Hepatocyte (in vitro differentiated cells): ENCODE data around the gene EXOC3. TPM values are rescaled to one million over a fixed set of nuclear protein-coding genes. Genes with fewer than 3 reads are reported as not detected.

ENCODE experiments used
- DNase-seq: peaks from one replicate; pipeline ENCODE4 v3.0.0-alpha.2; 2016; ENCODE audit warnings: low spot score
- H2AFZ ChIP-seq: fragments of 200-600 bp; sonication (generic); 2 replicates; pipeline ENCODE4 v1.6.0; 2016; ENCODE audit warnings: antibody characterized with exemption, mild to moderate bottlenecking
- H3K27ac ChIP-seq: fragments of 200-600 bp; sonication (generic); 2 replicates; pipeline ENCODE4 v1.5.1; 2016; ENCODE audit warnings: mild to moderate bottlenecking
- H3K27me3 ChIP-seq: fragments of 200-600 bp; sonication (generic); 2 replicates; pipeline ENCODE4 v1.6.1; 2016
- H3K36me3 ChIP-seq: fragments of 200-600 bp; sonication (generic); replicated peaks from 2 replicates; pipeline ENCODE4 v1.5.1; 2016; ENCODE audit warnings: low read depth; ENCODE audit not compliant: insufficient read depth
- H3K4me1 ChIP-seq: fragments of 200-600 bp; sonication (generic); 2 replicates; pipeline ENCODE4 v1.5.1; 2016; ENCODE audit warnings: mild to moderate bottlenecking, moderate library complexity; ENCODE audit not compliant: insufficient read depth
- H3K4me2 ChIP-seq: fragments of 200-600 bp; sonication (generic); 2 replicates; pipeline ENCODE4 v1.6.0; 2016
- H3K4me3 ChIP-seq: fragments of 200-600 bp; sonication (generic); 2 replicates; pipeline ENCODE4 v1.5.1; 2016; ENCODE audit warnings: mild to moderate bottlenecking
- H3K79me2 ChIP-seq: fragments of 200-600 bp; sonication (generic); 2 replicates; pipeline ENCODE4 v1.6.0; 2017; ENCODE audit warnings: mild to moderate bottlenecking
- H3K9me2 ChIP-seq: fragments of 200-600 bp; sonication (generic); replicated peaks from 2 replicates; pipeline ENCODE4 v1.6.0; 2017; ENCODE audit warnings: mild to moderate bottlenecking; ENCODE audit not compliant: insufficient read depth
- H3K9me3 ChIP-seq: fragments of 200-600 bp; sonication (generic); 2 replicates; pipeline ENCODE4 v1.5.1; 2016; ENCODE audit warnings: low read depth, mild to moderate bottlenecking
- H4K20me1 ChIP-seq: fragments of 200-600 bp; sonication (generic); 2 replicates; pipeline ENCODE4 v1.6.0; 2016; ENCODE audit warnings: mild to moderate bottlenecking; ENCODE audit not compliant: insufficient read depth, poor library complexity, severe bottlenecking
- EZH2 ChIP-seq: fragments of 200-600 bp; sonication (generic); IDR thresholded peaks from 2 replicates; pipeline ENCODE4 v1.6.1; 2016; ENCODE audit warnings: antibody characterized with exemption, mild to moderate bottlenecking, borderline replicate concordance
- EZH2phosphoT487 ChIP-seq: fragments of 200-600 bp; sonication (generic); IDR thresholded peaks from one replicate; pipeline ENCODE4 v1.6.1; 2018; ENCODE audit warnings: antibody characterized with exemption, mild to moderate bottlenecking, low read depth, moderate library complexity; ENCODE audit not compliant: unreplicated experiment, severe bottlenecking
- WGBS: methylation state at CpG from one replicate; pipeline ENCODE4 v1.1.6; 2016; ENCODE audit warnings: low lambda C conversion rate; ENCODE audit errors: missing lambda C conversion rate; 5-methylcytosine and 5-hydroxymethylcytosine counted together
- polyA plus RNA-seq: library from polyadenylated mRNA; unstranded; fragments of >200 nt; fragmentation: Nextera tagmentation; extraction: Ambion mirVana; gene quantifications from 2 replicates; pipeline ENCODE4 v1.2.1, GENCODE V29; 2016
- total RNA-seq: library from RNA; depleted of rRNA; stranded (reverse); fragments of >200 nt; gene quantifications from 2 replicates; pipeline ENCODE4 v1.2.3, GENCODE V29; 2014
- TF ChIP-seq, protein P1 (sequence below): fragments of 200-600 bp; sonication (generic); IDR thresholded peaks from 2 replicates; pipeline ENCODE4 v1.5.1; 2016; ENCODE audit warnings: antibody characterized with exemption, mild to moderate bottlenecking; ENCODE audit not compliant: poor library complexity

The EXOC3 gene
- total and polyA plus RNA-seq, 2 experiments from 2014 or later = 36.1 to 38.3 TPM

DNA sequence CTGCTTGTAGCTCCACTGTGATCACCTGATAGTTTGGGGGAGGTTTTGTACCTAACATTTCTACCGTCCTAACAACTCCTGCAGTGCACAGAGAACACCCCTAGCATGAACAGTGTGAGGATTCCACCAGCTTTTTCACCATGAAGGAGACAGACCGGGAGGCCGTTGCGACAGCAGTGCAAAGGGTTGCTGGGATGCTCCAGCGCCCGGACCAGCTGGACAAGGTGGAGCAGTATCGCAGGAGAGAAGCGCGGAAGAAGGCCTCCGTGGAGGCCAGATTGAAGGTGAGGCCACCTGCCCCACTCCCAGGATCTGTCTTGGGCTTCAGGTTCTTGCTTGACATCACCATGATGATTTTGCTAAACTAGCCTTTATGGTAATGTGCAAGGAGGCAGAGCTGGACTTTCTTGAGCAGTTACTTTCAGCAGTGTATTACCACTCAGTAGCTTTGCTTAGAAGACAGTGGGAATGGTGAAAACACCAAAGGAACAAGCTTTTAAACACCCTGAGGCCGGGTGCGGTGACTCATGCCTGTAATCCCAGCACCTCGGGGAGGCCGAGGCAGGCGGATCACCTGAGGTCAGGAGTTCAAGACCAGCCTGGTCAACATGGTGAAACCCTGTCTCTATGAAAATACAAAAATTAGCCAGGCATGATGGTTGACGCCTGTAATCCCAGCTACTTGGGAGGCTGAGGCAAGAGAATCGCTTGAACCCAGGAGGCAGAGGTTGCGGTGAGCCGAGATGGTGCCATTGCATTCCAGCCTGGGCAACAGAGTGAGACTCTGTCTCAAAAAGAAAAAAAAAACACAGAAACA is 3.3 kb downstream of the EXOC3 start:
- 89% methylated on average over 19 of the region's 19 CpGs for WGBS
- Histone ChIP-seq H3K27me3 (no peaks in the 10 kb centered on the region), H3K4me3 (no peak overlapping the region), H3K4me1 (peaks cover 7% of the 10 kb centered on the region), H3K36me3 (peaks cover 3% of the 10 kb centered on the region), H3K27ac (no peak overlapping the region), H4K20me1 (peaks cover 5% of the 10 kb centered on the region), H3K4me2 (no peak overlapping the region), H3K79me2 (peaks cover 60% of the 10 kb centered on the region), H2AFZ (no peak overlapping the region), H3K9me2 (no peaks in the 10 kb centered on the region), H3K9me3 (peaks cover 3% of the 10 kb centered on the region)
- TF ChIP-seq EZH2phosphoT487 (no peak), EZH2 (no peak)
- TF ChIP-seq, protein P1, sequence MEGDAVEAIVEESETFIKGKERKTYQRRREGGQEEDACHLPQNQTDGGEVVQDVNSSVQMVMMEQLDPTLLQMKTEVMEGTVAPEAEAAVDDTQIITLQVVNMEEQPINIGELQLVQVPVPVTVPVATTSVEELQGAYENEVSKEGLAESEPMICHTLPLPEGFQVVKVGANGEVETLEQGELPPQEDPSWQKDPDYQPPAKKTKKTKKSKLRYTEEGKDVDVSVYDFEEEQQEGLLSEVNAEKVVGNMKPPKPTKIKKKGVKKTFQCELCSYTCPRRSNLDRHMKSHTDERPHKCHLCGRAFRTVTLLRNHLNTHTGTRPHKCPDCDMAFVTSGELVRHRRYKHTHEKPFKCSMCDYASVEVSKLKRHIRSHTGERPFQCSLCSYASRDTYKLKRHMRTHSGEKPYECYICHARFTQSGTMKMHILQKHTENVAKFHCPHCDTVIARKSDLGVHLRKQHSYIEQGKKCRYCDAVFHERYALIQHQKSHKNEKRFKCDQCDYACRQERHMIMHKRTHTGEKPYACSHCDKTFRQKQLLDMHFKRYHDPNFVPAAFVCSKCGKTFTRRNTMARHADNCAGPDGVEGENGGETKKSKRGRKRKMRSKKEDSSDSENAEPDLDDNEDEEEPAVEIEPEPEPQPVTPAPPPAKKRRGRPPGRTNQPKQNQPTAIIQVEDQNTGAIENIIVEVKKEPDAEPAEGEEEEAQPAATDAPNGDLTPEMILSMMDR = no peak
- DNase-seq = no peak

DNA sequence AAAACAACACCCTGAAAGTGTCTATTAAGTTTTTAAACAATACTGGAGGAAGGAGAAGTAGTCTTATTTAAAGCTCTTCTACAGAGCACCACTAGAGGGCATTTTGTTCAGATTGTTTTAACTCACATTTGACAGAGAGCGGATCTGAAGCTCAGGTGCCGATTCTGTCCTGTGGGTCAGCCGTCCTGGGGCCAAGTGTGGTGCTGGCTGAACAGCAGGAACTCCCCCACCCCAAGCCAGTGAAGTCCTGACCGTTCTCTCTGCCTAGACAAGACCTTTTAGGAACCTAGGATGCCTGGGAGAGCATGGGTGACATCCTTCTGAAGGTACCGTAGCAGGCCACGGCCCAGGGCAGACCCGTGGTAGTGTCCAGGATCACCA is 3.9 kb downstream of the EXOC3 start:
- Histone ChIP-seq H3K27ac (no peak overlapping the region), H2AFZ (no peak overlapping the region), H3K27me3 (no peaks in the 10 kb centered on the region), H3K9me3 (peaks cover 9% of the 10 kb centered on the region), H3K4me2 (no peak overlapping the region), H3K79me2 (peaks cover 61% of the 10 kb centered on the region), H3K9me2 (no peaks in the 10 kb centered on the region), H3K4me1 (peaks cover 4% of the 10 kb centered on the region), H3K36me3 (peaks cover 3% of the 10 kb centered on the region), H3K4me3 (no peak overlapping the region), H4K20me1 (peaks cover 5% of the 10 kb centered on the region)
- TF ChIP-seq, protein P1 = peak; percentile 64
- TF ChIP-seq EZH2phosphoT487 = no peak
- WGBS = 69% methylated on average over 7 of the region's 7 CpGs
- peak; percentile 63 for DNase-seq

DNA sequence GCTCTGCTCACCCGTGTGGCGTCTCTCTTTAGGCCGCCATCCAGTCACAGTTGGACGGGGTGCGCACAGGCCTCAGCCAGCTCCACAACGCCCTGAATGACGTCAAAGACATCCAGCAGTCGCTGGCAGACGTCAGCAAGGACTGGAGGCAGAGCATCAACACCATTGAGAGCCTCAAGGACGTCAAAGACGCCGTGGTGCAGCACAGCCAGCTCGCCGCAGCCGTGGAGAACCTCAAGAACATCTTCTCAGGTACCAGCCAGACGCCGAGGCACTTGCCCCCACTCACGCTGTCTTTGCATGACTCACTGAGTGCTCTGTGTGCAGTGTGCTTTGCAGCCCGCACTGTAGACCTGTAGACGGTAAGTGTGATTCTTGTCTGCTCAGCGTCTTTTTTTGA is 4.5 kb downstream of the EXOC3 start:
- Histone ChIP-seq H3K27me3 (no peaks in the 10 kb centered on the region), H3K4me2 (no peak overlapping the region), H4K20me1 (peaks cover 5% of the 10 kb centered on the region), H3K27ac (no peak overlapping the region), H3K9me2 (no peaks in the 10 kb centered on the region), H3K4me1 (no peaks in the 10 kb centered on the region), H3K9me3 (peaks cover 13% of the 10 kb centered on the region), H2AFZ (no peak overlapping the region), H3K36me3 (peaks cover 3% of the 10 kb centered on the region), H3K4me3 (no peak overlapping the region), H3K79me2 (peaks cover 60% of the 10 kb centered on the region)
- 96% methylated on average over 21 of the region's 21 CpGs for WGBS
- DNase-seq = no peak
- TF ChIP-seq, protein P1 = no peak
- TF ChIP-seq EZH2 (no peak), EZH2phosphoT487 (no peak)
